ENCODE results near the gene TDRD3.

- TF ChIP-seq EZH2 (IDR thresholded peaks at IDR 0.05): no peak
- TF ChIP-seq POLR2AphosphoS5 (IDR thresholded peaks at IDR 0.05; ENCODE audit: borderline replicate concordance, low read depth, low read length): no peak
- TF ChIP-seq FOXP2 (optimal IDR thresholded peaks at IDR 0.05; ENCODE audit: control extremely low read depth, extremely low read length, insufficient read depth): no peak
These were observed 2.0 kb downstream of the TDRD3 start for GRCh38 chr13:60398907-60399589.
